ENCODE measurements around the gene FOXP1.

Gene FOXP1

DNA sequence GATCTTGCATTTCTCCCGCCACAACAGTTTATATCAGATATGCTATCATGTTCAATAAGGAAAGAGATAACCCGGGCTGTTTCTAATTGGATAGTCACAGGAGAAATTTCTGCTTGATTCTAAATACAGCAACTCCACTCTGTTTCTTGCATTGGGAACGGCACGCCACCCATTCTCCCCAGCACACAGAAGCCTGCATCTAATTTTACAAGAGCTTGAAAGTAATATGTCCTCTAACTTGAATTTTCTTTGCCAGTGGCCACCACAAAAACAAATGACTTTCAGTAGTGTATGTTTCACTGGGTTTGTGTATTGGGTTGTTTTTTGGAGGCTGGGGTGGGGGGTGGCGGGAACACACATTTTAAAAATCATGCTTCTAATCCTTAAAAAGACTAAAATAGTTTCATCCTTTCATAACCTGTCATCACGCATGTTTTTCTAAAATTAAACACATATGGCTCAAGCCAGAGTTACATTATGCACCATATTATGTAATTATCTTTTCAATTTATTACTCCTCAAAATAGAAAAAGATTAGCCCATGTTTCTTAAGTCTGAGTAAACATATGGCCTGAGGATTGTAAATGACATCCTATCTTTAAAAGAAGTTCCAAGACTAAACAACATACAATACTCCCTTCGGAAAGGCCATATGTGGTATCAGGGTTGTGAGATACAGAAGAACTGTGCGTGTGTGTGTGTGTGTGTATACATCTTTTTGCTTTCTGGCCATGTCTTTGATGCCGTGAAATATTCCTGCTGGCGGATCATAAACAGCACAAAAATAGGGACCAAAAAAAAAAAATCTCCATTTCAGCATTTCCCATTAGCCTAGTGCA lies 176.3 kb downstream of the FOXP1 start:
- in situ Hi-C loops (cut with MboI; ENCODE audit: low sequenced_read_pairs) = no loop called here

DNA sequence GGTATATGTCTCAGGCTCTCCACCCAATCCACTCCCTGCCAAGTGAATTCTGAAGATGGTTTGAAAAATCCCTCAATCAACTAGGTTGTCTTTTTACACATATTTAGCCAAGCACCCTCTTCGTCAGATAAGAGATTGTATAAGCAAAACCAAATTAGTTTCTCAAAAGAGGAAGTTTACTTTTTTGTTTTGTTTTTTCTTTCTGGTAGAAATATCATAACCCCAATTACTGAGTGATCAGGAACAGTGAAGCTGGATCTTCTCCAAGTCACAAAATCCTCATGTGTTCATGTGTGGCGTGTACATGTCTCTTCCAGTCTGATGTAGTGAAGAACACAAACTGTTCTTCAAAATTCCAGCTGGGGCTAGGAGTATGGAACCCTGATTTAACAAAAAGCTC lies 180.6 kb downstream of the FOXP1 start:
- in situ Hi-C loops (cut with MboI; ENCODE audit: low sequenced_read_pairs) = no loop called here

DNA sequence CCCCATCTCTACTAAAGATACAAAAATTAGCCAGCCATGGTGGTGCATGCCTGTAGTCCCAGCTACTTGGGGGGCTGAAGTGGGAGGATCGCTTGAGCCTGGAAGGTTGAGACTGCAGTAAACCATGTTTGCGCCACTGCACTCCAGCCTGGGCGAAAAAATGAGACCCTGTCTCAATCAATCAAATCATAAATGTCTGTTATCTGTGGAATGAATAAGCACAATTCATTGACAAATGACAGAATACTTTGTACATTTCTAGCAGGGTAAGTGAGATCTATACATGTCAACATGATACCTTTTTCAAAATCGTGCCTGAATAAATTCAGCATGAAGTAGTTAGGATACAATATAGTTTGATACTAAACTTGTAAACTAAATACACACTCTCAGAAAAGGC lies 181.2 kb downstream of the FOXP1 start:
- in situ Hi-C loops (cut with MboI; ENCODE audit: low sequenced_read_pairs) = no loop called here

DNA sequence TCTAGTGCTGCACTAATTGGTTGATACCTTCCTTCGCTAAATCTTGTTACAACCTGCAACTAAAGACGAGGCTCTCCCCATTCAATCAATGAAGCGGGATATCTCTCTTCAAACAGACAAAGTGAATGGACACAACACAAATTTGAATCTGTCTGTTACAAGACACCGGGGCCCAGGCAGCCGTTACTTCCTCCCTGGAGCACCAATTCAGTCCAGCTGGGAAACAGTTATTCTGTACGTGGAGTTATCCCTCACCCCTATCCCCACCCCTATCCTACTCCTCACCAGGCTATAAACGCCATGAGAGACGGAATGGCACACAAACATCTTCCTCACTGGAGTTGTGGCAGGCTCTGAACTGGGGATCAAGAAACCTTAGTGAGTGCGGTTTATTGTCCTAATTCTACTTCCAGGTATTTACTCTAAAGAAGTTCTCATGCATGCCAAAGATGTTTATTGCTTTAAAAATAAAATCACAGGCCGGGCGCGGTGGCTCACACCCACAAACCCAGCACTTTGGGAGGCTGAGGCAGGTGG lies 181.8 kb downstream of the FOXP1 start:
- in situ Hi-C loops (cut with MboI; ENCODE audit: low sequenced_read_pairs) = no loop called here

DNA sequence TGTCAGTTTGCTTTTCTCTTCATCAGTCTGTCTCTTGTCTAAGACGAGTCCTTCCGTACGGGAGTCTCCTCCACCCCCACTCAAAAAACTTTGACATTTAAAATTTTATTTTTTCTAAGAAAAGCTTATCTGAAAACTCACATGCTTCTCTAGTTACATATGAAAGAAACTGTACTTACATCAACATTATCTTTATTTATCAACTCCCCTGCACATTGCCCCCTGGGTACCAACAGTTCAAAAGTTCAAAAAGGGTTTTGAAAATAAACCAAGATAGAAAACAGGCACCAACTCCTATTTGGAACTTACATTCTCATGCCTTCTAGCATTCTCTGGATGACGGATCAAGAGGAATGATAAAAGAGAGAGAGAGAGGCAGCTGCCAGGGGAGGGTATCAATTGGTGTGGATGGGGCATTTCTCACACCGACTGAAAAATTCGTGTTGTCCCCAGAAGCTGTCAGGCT lies 182.5 kb downstream of the FOXP1 start:
- in situ Hi-C loops (cut with MboI; ENCODE audit: low sequenced_read_pairs) = no loop called here

DNA sequence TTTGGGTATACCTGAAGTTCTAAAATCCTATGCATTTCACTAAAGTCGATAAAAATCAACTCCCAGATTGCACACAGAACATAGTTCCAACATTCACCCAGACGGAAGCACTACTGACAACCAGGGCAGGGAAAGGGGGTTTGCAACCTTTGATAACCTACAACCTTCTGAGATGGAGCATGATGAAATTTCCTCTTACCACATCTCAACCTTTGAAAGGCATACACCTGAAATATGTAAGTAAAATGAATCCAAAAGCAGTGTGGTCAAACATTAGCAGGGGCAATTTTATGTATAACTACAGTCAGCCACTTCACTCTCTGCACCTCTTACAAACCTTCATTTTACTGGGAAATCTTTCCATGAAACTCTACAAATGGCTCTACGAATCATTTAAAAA lies 184.1 kb downstream of the FOXP1 start:
- in situ Hi-C loops (cut with MboI; ENCODE audit: low sequenced_read_pairs) = no loop called here

DNA sequence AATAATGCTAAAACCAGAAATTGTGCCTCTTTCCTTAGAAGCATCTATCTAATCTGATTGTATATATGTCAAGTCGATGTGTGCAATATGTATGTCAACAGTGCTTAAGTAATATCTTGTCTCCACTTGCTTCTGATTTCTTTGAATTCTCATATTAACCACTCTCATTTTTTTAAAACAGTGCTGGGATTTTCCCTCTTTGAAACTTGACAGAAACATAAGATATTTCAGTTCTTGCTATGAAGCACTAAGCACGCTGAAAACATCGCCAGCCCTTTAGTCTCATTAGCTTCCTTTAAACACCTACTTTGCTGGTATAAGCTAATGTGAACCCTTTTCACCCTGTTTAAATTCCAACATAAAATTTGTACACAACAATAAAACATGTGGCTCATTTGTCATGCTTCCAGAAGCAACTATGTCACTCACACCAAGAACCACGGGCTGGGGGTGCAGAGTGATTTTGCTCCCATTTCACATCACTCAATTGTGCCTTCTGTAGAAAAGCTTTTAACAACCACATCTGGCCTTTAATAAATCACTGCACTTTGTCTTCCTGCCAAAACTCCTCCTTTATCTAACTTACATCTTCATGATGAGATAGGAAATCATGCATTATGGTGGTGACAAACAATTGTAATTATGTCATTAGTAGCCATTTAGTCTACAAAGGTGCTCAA lies 185.2 kb downstream of the FOXP1 start:
- in situ Hi-C loops (cut with MboI; ENCODE audit: low sequenced_read_pairs) = no loop called here

DNA sequence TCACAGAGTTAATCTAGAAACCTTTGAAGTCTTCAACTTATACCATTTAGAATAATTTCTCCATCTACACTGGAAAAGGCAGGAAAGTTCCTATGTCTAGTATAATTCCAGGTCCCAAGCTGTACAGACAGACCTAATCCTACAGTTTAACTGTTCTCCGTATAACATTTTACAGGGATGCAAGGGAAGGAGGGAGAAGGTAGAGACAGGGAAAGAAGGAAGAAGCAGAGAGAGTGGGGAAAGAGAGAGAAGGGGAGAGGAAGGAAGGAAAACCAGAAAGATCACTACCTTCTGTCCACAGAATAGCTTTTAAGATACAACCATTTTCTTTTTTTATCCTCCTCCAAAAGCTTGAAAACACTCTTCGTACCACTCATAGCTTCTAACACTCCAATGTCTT lies 185.8 kb downstream of the FOXP1 start:
- in situ Hi-C loops (cut with MboI; ENCODE audit: low sequenced_read_pairs) = no loop called here

DNA sequence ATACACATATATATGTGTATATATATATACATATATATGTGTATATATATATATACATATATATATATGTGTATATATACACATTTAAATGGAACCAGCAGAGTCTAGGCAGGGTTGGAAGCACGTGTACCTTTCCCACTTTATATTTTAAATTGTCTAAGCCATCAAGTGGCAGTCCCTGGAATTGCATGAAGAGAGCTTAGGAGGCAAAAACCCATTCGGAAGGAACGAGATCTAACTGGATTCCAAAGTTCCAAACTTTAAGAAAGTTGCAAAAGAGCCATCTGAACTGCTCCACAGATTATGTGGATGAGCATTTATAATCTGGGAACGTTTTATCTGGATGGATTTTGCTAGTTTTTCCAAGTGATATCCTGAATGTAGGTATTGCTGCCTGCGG lies 186.5 kb downstream of the FOXP1 start:
- in situ Hi-C loops (cut with MboI; ENCODE audit: low sequenced_read_pairs) = no loop called here

DNA sequence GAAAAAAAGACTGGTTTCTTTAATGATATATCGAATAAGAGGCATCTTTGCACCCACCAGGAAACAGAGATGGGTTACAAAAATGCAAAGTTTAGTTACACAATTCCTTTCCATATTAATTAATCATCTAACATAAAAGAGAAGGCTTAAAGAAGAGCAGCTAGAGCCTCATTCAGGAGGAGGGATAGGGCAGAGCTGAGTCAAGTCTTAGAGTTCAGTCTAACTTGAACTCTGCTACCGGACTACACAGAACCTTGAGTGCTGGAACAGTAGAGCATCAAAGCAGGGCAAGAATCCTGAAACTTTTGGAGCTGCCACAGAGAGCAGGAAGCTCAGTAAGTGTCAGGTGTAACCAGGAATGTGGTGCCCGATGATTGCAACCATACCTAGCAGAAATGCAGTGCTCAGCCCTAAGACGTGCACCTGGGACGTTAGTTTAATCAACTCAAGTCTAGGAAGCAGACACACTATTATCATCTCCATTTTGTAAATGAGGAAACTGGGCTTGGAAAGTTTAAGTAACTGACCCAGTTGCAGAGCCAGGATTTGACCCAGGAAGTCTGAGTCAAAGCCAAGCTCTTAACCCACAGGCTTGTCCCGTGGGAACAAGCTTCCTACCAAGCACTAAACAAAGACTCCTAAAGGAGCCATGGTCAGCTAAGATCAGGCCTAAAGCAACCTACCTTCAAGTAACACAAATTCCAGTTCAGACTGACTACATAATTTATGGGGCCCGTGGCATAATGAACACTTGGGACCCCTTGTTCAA lies 187.4 kb downstream of the FOXP1 start:
- in situ Hi-C loops (cut with MboI; ENCODE audit: low sequenced_read_pairs) = no loop called here

DNA sequence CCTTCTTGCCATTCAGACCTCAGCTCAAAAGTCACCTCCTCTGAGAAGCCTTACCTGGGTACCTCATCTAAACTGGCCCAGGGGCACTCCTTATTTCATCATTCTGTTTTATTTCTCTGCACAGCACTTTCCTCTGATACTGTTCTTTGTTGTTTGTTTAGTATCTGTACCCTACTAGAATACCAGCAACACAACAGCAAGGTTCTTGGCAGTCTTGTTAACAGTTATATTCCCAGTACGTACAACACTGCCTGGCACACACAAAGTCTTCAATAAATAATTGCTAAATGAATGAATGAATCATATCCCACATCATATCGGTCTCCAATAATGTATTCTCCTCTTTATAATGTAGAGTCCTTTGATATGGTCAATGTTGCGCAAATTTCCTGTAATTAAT lies 188.1 kb downstream of the FOXP1 start:
- in situ Hi-C loops (cut with MboI; ENCODE audit: low sequenced_read_pairs) = no loop called here

DNA sequence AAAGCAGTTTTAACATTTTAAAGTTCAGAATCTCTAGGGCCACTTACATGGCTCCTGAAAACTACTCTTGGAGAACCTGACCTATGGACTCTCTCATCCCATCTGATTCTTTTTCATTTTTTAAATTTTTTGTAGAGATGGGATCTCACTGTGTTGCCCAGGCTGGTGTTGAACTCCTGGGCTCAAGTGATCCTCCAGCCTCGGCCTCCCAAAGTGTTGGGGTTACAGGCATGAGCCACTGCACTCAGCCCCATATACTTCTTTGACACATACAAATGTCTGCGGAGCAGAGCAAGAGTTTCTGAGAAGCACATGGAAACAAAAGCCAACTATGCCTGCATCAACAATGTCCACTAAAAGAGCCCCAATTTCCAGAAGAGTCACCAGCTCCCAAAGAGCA lies 189.8 kb downstream of the FOXP1 start:
- in situ Hi-C loops (cut with MboI; ENCODE audit: low sequenced_read_pairs) = no loop called here

DNA sequence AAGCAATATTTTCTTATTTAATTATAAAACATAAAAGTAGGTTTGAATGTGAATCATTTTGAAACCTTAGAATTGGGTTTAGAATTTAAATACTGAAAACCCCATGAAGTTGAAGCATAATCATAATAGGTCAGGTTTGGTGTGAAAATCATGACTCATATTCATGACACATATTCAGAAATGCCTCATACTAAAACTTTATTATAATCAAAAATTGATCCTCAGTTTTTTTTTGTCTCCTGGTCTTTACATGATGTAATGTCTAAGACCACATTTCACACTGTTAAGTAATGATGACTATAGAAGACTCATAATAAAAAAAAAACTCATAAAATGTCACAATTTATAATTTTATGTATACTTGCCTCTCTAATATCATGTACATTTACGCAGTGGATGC lies 190.4 kb downstream of the FOXP1 start:
- in situ Hi-C loops (cut with MboI; ENCODE audit: low sequenced_read_pairs) = no loop called here

DNA sequence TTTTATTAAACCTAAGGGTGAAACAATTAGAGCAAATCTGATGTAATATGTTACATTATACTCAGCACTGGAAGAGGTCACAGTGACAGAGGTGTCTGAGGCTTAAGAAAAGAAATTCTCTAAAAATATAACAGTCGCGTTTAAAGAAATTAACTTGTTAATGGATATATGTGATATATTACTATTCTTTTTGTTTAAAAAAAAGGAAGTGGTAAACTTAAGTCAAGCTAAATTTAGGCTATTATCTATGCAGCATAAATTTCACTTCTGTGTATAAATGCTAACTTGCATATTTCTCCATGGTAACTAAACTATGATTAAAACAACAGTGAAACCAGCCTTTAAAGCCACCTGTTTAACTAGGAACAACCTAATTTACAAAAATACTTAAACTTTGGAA lies 191.3 kb downstream of the FOXP1 start:
- in situ Hi-C loops (cut with MboI; ENCODE audit: low sequenced_read_pairs) = no loop called here

DNA sequence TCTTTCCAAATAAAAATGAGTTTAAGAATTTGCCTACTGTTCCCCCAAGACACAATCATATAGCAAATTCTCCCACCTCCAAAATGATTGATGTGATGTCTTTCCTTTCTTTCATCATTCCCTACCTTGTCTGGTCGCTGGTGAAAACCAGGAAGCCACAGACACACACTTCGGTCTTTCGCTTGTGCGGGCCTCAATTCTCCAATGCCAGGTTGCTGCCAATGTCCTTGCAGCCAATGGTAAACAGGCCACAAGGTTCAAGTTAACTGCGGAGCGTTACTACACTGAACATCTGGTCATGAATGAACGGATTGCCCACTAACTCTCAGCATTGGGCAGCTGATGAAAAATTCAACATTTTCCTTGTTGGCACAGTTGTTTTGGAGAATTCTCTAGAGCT lies 192.2 kb downstream of the FOXP1 start:
- in situ Hi-C loops (cut with MboI; ENCODE audit: low sequenced_read_pairs) = no loop called here

DNA sequence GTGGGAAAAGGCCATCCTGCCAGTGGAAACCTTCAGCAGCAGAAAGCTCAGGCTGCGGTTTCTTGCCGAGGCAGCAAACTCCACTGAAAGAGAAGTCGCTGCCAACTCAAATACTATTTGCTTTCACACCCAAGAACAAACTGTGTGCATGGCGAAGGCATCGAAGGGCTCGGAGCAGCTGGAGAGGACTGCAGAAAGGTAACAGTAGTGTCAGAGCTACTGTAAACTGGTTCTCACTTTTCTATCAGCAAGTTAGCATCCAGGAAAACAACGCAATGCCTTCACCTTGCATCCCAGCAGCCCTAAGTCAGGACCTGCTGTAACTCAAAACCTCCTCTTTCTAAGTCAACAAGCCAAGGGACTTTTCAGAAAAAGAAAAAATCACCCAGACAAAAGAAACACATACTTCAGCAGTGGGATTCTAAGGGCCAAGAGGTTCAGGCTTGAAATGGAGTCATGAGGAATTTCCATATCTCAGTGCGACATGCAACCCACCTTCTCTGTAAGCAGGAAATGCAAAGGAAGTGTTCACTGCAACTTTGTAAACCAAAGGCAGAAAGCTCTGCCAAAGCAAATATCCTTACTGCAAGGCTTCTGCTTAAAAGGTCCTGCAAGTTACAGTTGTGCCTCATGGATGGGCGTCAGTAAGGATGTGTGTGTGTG lies 193.5 kb downstream of the FOXP1 start:
- in situ Hi-C loops (cut with MboI; ENCODE audit: low sequenced_read_pairs) = no loop called here

DNA sequence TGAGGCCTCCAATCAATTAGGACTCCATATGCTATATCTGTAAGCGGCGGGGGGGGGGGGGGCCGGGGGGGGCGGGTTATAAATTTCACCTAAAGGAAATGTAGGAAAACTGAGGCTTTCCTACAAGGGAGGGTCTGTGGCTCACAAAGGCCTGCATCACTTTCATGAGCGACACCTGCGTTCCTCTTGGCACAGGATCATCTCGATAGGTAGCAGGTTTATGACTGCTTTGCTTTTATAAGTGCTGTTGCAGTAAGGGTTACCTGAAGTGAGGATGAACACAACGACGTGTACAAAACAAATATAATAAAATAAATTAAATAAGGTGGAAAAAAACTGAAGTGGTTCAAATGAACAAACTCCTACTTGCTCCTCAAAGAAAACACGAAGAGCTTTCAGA lies 194.3 kb downstream of the FOXP1 start:
- in situ Hi-C loops (cut with MboI; ENCODE audit: low sequenced_read_pairs) = no loop called here

DNA sequence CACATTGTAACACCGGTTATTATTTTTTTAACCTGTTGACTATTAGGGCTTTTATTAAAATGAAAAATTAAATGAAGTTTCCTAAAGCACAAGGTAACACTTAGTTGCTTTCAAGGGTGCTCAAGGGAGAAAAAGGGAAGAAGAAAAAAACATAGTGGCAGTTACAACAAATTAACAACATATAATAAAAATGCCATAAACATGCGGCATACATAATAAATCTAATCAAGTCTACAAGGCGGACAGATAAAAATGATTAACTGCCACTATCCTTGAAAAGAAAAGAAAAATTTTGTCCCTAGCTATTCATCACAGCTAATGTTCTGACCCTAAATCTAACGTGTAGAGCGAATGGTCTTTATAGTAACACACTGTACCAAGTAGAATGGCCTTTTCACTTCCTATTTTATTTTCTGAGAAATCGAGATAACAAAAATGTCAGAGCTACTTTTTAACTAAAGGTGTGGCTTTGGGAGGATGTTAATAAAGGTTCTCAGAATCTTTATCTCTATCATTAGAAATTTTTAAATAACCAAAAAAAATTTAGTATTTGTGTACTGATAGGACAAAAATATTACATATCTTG lies 194.9 kb downstream of the FOXP1 start:
- in situ Hi-C loops (cut with MboI; ENCODE audit: low sequenced_read_pairs) = no loop called here

DNA sequence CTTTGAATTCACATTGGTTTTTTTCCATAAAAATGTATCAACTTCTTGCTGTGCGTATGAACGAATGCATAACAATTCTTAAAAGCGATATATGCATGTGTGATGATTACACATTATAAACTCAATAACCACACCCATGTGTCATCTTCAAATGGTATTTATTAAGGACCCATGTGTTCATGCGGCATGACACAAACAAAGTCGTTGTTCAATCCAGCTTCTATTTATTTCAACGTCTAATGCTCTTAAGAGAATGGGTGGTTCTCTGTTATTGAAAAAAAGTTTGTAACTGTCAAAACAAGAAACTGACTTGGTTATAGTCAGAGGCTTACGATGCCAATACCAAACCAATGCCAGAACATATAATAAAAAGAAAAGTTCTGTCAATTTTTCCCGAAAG lies 195.9 kb downstream of the FOXP1 start:
- in situ Hi-C loops (cut with MboI; ENCODE audit: low sequenced_read_pairs) = no loop called here

DNA sequence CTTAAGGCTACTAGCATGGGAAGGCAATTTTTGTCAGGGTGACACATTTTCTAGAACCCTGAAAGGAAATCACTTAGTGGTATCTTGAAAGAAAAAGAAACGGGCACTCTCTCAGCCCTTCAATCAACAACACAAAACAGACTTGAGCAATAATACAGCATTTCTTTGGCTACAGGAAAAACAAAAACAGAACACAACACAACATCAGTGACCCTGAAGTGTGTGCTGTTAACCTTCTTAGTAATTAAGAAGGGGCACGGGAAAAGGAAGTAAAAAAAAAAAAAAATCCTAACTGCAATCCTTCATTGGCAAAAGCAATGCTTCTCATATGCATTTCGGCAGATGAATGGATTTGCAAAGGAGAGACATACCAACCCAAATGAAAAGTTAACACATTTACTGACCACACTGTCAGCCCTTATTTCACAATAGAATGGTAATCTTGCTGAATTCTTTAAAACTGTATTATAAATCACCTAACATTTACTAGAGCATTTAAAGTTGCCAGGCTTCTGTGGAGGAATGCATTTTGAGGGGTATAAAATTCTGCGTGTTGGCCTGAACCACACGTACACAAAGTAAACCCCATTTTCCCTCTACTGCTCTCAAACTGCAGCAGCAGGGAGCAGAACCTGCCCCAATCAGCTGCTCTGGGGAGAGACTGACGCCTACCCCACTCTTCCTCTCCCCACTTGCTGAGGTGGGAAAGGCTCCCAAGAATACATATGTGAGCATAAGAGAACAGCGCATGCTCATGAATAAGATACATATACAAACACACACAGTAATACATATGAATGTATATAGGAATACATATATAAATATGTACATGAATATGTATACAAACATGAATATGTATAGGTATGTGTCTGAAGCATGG lies 198.5 kb downstream of the FOXP1 start:
- in situ Hi-C loops (cut with MboI; ENCODE audit: low sequenced_read_pairs) = no loop called here
